WTC11 (cell line): ENCODE measurements around the gene EIF6. TPM values are rescaled to one million over a fixed set of nuclear protein-coding genes. Genes with fewer than 3 reads are reported as not detected.
"Not testable (repeated sequence)": the region's sequence is repeated elsewhere in the genome, so short reads cannot be mapped to it uniquely, and the experiment has no call there.

Source experiments
- ATAC-seq: fragments of 200-7000 bp; cut with Tn5 transposase; 2 replicates; pipeline ENCODE4 v1.10.0; 2021; ENCODE audit warnings: mild to moderate bottlenecking, moderate library complexity
- CTCF ChIA-PET: fragments of 300-600 bp; sonication (Branson Sonifier 250); formaldehyde crosslinking; loops from one replicate; lab custom pipeline; 2021; ENCODE audit warnings: antibody characterized with exemption; lab: Charles Lee
- POLR2A ChIA-PET: fragments of 350-600 bp; sonication (Branson Sonifier 250); formaldehyde crosslinking; loops from one replicate; lab custom pipeline; 2021; ENCODE audit warnings: antibody characterized with exemption; lab: Charles Lee
- DNase-seq: peaks from one replicate; pipeline ENCODE4 v3.0.0; 2021; ENCODE audit warnings: low spot score
- H3K27ac Mint-ChIP-seq: 2 replicates; pipeline ENCODE4 v1.8.0; 2021; ENCODE audit warnings: mixed read lengths
- H3K27me3 Mint-ChIP-seq: 2 replicates; pipeline ENCODE4 v1.8.0; 2021; ENCODE audit warnings: low read depth, mild to moderate bottlenecking, moderate library complexity, mixed read lengths
- H3K36me3 Mint-ChIP-seq: 2 replicates; pipeline ENCODE4 v1.8.0; 2021; ENCODE audit warnings: mixed read lengths
- H3K4me1 Mint-ChIP-seq: 2 replicates; pipeline ENCODE4 v1.8.0; 2022; ENCODE audit warnings: mixed read lengths
- H3K4me3 Mint-ChIP-seq: 2 replicates; pipeline ENCODE4 v1.8.0; 2021; ENCODE audit warnings: mild to moderate bottlenecking, moderate library complexity, mixed read lengths
- H3K9me3 Mint-ChIP-seq: 2 replicates; pipeline ENCODE4 v1.8.0; 2021; ENCODE audit warnings: mixed read lengths
- ELF4 ChIP-seq: sonication (generic); formaldehyde crosslinking; IDR thresholded peaks from 2 replicates; pipeline ENCODE4 v1.8.1; 2022; ENCODE audit warnings: low read depth, mild to moderate bottlenecking, moderate library complexity, missing genetic modification reagents
- GABPB1 ChIP-seq: sonication (generic); formaldehyde crosslinking; IDR thresholded peaks from 2 replicates; pipeline ENCODE4 v1.8.1; 2023; ENCODE audit warnings: mild to moderate bottlenecking, missing genetic modification reagents
- GTF2I ChIP-seq: fragments of 250-450 bp; sonication (Bioruptor Pico); conservative IDR thresholded peaks from 2 replicates; pipeline ENCODE4 v1.4.0; 2021; ENCODE audit warnings: mild to moderate bottlenecking
- NR3C1 ChIP-seq: sonication (generic); formaldehyde crosslinking; conservative IDR thresholded peaks from 2 replicates; pipeline ENCODE4 v1.8.1; 2023; ENCODE audit warnings: low read depth, mild to moderate bottlenecking, missing genetic modification reagents
- OVOL2 ChIP-seq: fragments of 250-450 bp; sonication (Bioruptor Pico); IDR thresholded peaks from 2 replicates; pipeline ENCODE4 v1.9.0; 2021; ENCODE audit warnings: mild to moderate bottlenecking, borderline replicate concordance
- PRRX2 ChIP-seq: fragments of 250-450 bp; sonication (Bioruptor Pico); IDR thresholded peaks from 2 replicates; pipeline ENCODE4 v1.8.0; 2021; ENCODE audit warnings: mild to moderate bottlenecking
- total RNA-seq: library from RNA; stranded (reverse); gene quantifications from 3 replicates; pipeline ENCODE4 v1.2.3, GENCODE V29; 2021
- TF ChIP-seq, protein P1 (sequence below): sonication (generic); formaldehyde crosslinking; IDR thresholded peaks from 2 replicates; pipeline ENCODE4 v1.8.1; 2022; ENCODE audit warnings: low read depth, missing genetic modification reagents, borderline replicate concordance
- TF ChIP-seq, protein P2 (sequence below): fragments of 250-450 bp; sonication (Bioruptor Pico); IDR thresholded peaks from 2 replicates; pipeline ENCODE4 v1.9.0; 2021; ENCODE audit warnings: mild to moderate bottlenecking, borderline replicate concordance
- TF ChIP-seq, protein P3 (sequence below): sonication (generic); formaldehyde crosslinking; IDR thresholded peaks from 2 replicates; pipeline ENCODE4 v1.8.0; 2022; ENCODE audit warnings: mild to moderate bottlenecking, missing genetic modification reagents
- TF ChIP-seq, protein P4 (sequence below): sonication (generic); formaldehyde crosslinking; IDR thresholded peaks from 2 replicates; pipeline ENCODE4 v1.8.1; 2023; ENCODE audit warnings: mild to moderate bottlenecking, missing genetic modification reagents, moderate library complexity
- TF ChIP-seq, protein P5 (sequence below): sonication (generic); formaldehyde crosslinking; IDR thresholded peaks from 2 replicates; pipeline ENCODE4 v1.8.1; 2023; ENCODE audit warnings: mild to moderate bottlenecking, missing genetic modification reagents
- TF ChIP-seq, protein P6 (sequence below): sonication (generic); formaldehyde crosslinking; IDR thresholded peaks from 2 replicates; pipeline ENCODE4 v1.8.0; 2023; ENCODE audit warnings: missing genetic modification reagents
- TF ChIP-seq, protein P7 (sequence below): sonication (generic); formaldehyde crosslinking; conservative IDR thresholded peaks from 2 replicates; pipeline ENCODE4 v1.8.1; 2022; ENCODE audit warnings: mild to moderate bottlenecking, missing genetic modification reagents

Gene EIF6
- total RNA-seq, 1 experiment from 2014 or later, result 157 TPM

DNA sequence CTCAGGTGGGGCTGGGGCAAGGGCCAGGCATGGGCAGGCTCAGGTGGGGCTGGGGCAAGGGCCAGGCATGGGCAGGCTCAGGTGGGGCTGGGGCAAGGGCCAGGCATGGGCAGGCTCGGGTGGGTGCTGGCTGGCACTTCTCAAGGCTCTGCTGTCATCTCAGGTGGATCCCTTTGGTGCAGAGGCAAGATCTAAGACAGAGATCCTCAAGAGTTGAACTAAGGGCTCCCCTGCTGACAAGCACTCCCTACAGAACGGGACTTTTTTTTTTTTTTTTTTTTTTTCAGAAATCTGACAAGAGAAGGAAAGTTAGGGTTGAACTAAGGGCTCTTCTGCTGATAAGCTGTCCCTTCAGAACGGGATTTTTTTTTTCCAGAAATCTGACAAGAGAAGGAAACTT, 31.6 kb downstream of the EIF6 start:
- no peaks in the 10 kb centered on the region for H3K9me3 Mint-ChIP-seq

DNA sequence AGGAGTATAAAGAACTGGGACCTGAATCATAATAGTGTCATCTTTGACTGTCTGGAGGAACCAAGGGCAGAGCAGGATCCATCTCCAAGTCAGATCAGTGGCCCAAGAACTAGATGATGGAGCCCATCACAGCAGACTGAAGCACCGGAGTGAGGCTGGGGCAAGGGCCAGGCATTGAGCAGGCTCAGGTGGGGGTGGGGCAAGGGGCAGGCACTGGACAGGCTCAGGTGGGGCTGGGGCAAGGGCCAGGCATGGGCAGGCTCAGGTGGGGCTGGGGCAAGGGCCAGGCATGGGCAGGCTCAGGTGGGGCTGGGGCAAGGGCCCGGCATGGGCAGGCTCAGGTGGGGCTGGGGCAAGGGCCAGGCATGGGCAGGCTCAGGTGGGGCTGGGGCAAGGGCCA, 32.0 kb downstream of the EIF6 start:
- CTCF ChIA-PET, H3K4me3 Mint-ChIP-seq, H3K27me3 Mint-ChIP-seq, H3K27ac Mint-ChIP-seq, ATAC-seq, DNase-seq, POLR2A ChIA-PET, H3K36me3 Mint-ChIP-seq, H3K9me3 Mint-ChIP-seq: not testable (repeated sequence)
- peaks cover 34% of the 10 kb centered on the region for H3K4me1 Mint-ChIP-seq

More for the DNA sequence above, 31.6 kb downstream of the EIF6 start:
- Mint-ChIP-seq H3K36me3 (no peaks in the 10 kb centered on the region; the same call in none of the 2 replicates), H3K27me3 (no peaks in the 10 kb centered on the region), H3K27ac (no peak overlapping the region; the same call in 1 of the 2 replicates), H3K4me1 (peaks cover 34% of the 10 kb centered on the region), H3K4me3 (no peak overlapping the region)
- DNase-seq, result no peak
- TF ChIP-seq, protein P1, sequence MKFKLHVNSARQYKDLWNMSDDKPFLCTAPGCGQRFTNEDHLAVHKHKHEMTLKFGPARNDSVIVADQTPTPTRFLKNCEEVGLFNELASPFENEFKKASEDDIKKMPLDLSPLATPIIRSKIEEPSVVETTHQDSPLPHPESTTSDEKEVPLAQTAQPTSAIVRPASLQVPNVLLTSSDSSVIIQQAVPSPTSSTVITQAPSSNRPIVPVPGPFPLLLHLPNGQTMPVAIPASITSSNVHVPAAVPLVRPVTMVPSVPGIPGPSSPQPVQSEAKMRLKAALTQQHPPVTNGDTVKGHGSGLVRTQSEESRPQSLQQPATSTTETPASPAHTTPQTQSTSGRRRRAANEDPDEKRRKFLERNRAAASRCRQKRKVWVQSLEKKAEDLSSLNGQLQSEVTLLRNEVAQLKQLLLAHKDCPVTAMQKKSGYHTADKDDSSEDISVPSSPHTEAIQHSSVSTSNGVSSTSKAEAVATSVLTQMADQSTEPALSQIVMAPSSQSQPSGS, result no peak
- TF ChIP-seq GABPB1 (CRISPR knock-in tag) (no peak), ELF4 (CRISPR knock-in tag) (no peak), NR3C1 (CRISPR knock-in tag) (no peak), OVOL2 (CRISPR knock-in tag) (no peak), GTF2I (no peak), PRRX2 (CRISPR knock-in tag) (no peak)
- TF ChIP-seq, protein P2, sequence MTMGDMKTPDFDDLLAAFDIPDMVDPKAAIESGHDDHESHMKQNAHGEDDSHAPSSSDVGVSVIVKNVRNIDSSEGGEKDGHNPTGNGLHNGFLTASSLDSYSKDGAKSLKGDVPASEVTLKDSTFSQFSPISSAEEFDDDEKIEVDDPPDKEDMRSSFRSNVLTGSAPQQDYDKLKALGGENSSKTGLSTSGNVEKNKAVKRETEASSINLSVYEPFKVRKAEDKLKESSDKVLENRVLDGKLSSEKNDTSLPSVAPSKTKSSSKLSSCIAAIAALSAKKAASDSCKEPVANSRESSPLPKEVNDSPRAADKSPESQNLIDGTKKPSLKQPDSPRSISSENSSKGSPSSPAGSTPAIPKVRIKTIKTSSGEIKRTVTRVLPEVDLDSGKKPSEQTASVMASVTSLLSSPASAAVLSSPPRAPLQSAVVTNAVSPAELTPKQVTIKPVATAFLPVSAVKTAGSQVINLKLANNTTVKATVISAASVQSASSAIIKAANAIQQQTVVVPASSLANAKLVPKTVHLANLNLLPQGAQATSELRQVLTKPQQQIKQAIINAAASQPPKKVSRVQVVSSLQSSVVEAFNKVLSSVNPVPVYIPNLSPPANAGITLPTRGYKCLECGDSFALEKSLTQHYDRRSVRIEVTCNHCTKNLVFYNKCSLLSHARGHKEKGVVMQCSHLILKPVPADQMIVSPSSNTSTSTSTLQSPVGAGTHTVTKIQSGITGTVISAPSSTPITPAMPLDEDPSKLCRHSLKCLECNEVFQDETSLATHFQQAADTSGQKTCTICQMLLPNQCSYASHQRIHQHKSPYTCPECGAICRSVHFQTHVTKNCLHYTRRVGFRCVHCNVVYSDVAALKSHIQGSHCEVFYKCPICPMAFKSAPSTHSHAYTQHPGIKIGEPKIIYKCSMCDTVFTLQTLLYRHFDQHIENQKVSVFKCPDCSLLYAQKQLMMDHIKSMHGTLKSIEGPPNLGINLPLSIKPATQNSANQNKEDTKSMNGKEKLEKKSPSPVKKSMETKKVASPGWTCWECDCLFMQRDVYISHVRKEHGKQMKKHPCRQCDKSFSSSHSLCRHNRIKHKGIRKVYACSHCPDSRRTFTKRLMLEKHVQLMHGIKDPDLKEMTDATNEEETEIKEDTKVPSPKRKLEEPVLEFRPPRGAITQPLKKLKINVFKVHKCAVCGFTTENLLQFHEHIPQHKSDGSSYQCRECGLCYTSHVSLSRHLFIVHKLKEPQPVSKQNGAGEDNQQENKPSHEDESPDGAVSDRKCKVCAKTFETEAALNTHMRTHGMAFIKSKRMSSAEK (CRISPR knock-in tag), result no peak
- TF ChIP-seq, protein P3, sequence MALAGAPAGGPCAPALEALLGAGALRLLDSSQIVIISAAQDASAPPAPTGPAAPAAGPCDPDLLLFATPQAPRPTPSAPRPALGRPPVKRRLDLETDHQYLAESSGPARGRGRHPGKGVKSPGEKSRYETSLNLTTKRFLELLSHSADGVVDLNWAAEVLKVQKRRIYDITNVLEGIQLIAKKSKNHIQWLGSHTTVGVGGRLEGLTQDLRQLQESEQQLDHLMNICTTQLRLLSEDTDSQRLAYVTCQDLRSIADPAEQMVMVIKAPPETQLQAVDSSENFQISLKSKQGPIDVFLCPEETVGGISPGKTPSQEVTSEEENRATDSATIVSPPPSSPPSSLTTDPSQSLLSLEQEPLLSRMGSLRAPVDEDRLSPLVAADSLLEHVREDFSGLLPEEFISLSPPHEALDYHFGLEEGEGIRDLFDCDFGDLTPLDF (CRISPR knock-in tag), result no peak
- TF ChIP-seq, protein P4, sequence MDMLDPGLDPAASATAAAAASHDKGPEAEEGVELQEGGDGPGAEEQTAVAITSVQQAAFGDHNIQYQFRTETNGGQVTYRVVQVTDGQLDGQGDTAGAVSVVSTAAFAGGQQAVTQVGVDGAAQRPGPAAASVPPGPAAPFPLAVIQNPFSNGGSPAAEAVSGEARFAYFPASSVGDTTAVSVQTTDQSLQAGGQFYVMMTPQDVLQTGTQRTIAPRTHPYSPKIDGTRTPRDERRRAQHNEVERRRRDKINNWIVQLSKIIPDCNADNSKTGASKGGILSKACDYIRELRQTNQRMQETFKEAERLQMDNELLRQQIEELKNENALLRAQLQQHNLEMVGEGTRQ (CRISPR knock-in tag), result no peak
- TF ChIP-seq, protein P5, sequence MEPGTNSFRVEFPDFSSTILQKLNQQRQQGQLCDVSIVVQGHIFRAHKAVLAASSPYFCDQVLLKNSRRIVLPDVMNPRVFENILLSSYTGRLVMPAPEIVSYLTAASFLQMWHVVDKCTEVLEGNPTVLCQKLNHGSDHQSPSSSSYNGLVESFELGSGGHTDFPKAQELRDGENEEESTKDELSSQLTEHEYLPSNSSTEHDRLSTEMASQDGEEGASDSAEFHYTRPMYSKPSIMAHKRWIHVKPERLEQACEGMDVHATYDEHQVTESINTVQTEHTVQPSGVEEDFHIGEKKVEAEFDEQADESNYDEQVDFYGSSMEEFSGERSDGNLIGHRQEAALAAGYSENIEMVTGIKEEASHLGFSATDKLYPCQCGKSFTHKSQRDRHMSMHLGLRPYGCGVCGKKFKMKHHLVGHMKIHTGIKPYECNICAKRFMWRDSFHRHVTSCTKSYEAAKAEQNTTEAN (CRISPR knock-in tag), result no peak
- TF ChIP-seq, protein P6, sequence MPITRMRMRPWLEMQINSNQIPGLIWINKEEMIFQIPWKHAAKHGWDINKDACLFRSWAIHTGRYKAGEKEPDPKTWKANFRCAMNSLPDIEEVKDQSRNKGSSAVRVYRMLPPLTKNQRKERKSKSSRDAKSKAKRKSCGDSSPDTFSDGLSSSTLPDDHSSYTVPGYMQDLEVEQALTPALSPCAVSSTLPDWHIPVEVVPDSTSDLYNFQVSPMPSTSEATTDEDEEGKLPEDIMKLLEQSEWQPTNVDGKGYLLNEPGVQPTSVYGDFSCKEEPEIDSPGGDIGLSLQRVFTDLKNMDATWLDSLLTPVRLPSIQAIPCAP (CRISPR knock-in tag), result no peak
- TF ChIP-seq, protein P7, sequence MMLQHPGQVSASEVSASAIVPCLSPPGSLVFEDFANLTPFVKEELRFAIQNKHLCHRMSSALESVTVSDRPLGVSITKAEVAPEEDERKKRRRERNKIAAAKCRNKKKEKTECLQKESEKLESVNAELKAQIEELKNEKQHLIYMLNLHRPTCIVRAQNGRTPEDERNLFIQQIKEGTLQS (CRISPR knock-in tag), result no peak
- ChIA-PET POLR2A (interaction anchor here (0.7 kb wide), 1 partner anchor 66 kb away, joined by 9 read pairs; no protein-coding TSS in a partner anchor), CTCF (no interaction called here)
- no peak for ATAC-seq
